Vagina (tissue), 2 donors: ENCODE results near the gene RIIAD1.

ENCODE experiments used
- CTCF ChIP-seq, 3 experiments: fragments of 450-650 bp in 2 of 3; fragments of 200-600 bp in 1 of 3; sonication (generic) in 1 of 3; IDR thresholded peaks; one replicate each; pipeline ENCODE4 v1.5.1; 2017 to 2019; ENCODE audit warnings: antibody characterized with exemption in 3 of 3, mild to moderate bottlenecking in 2 of 3, moderate library complexity in 2 of 3
- POLR2A ChIP-seq, 2 donors: fragments of 450-650 bp; IDR thresholded peaks; one replicate each; pipeline ENCODE4 v1.6.1; 2017; ENCODE audit warnings: antibody characterized with exemption in 2 of 2, mild to moderate bottlenecking in 2 of 2, moderate library complexity in 2 of 2
- POLR2AphosphoS5 ChIP-seq, 2 donors: sonication (generic); formaldehyde crosslinking; IDR thresholded peaks; one replicate each; pipeline ENCODE4 v1.9.0; 2017; ENCODE audit warnings: antibody characterized with exemption in 2 of 2, mild to moderate bottlenecking in 2 of 2, low read depth in 1 of 2; ENCODE audit not compliant: insufficient read depth in 1 of 2

- no peak for TF ChIP-seq CTCF (IDR thresholded peaks at IDR 0.05)
- no peak for TF ChIP-seq POLR2A (IDR thresholded peaks at IDR 0.05)
- TF ChIP-seq POLR2AphosphoS5 (IDR thresholded peaks at IDR 0.05; ENCODE audit: insufficient read depth in 1 of 2, low read depth in 1 of 2) = no peak
Measured at GRCh38 chr1:151759241-151759640, 37.9 kb downstream of the RIIAD1 start.
